KBM-7 (cell line): ENCODE data around the gene SCAMP4.

ENCODE experiments used
- DNase-seq: peaks from one replicate; pipeline ENCODE4 v3.0.0-alpha.2; 2015
- in situ Hi-C: fragments of 300-500 bp; cut with MboI; formaldehyde crosslinking; loops from 2 replicates; pipeline ENCODE4 v1.14.3; 2020; ENCODE audit warnings: low sequenced_read_pairs, low pct_unique_long_range_greater_than_20kb, mixed read lengths

SCAMP4 gene

GRCh38 chr19:1929021-1929742 is 24.0 kb downstream of the SCAMP4 start:
- in situ Hi-C loops, result no loop called here
- peak; percentile 83 for DNase-seq

DNA sequence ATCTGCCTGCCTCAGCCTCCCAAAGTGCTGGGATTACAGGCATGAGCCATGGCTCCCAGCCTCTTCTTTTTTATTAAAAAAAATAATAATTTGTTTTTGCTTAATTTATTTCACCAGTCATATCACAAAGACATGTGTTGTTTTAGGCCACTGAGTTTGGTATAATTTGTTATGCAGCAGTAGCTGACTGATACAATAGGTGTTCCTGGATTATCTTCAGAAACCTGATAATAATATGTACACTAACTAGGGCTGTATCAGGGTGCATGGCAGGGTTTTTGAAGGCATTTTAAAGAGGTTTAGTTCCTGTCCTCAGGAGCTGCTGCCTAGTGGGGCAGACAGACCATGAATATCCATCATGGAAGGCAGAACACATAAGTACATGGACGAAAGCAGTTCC is 26.2 kb downstream of the SCAMP4 start:
- in situ Hi-C loops, result no loop called here

DNA sequence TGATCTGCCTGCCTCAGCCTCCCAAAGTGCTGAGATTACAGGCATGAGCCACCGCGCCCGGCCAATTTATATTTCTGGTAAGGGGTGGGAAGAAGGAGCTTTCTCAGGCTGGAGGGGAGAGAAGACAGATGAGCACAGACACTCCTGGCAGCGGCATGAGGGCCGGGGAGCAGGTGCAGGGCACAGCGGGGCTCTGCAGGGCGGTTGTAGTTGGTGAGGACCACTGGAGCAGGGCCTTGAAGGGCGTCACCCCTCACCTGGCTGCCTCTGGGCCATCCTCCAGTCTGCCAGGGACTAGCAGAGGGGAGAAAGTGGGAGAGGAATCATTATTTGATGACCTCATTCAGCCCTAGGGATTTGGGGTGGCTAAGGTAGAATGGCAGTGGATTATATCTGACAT is 27.2 kb downstream of the SCAMP4 start:
- in situ Hi-C loops, result no loop called here

More for the DNA sequence above, 26.2 kb downstream of the SCAMP4 start:
- no peak for DNase-seq

DNA sequence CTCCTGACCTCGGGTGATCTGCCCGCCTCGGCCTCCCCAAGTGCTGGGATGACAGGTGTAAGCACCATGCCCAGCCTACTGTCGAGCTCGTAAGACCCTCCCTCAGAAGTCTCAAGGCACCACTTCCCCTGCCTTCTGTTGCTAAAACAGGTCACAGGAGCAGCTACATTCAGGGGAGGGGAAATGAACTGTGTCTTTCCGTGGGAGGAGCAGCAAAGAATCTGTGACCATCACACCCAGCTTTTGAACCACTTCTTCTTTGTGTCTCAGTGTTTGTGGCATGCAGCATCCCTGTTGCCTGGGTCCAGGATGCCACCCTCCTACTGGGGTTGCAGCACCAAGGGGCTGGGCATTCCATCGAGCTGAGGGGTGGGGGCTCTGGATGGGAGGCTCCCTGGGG is 28.0 kb downstream of the SCAMP4 start:
- in situ Hi-C loops, result no loop called here
- DNase-seq, result peak; percentile 33

More for the DNA sequence above, 27.2 kb downstream of the SCAMP4 start:
- no peak for DNase-seq

- in situ Hi-C loops, result no loop called here
- no peak for DNase-seq
Observed at GRCh38 chr19:1933942-1934341, 28.7 kb downstream of the SCAMP4 start.

GRCh38 chr19:1935484-1936208 is 30.4 kb downstream of the SCAMP4 start:
- peak; percentile 54 for DNase-seq
- in situ Hi-C loops, result no loop called here

GRCh38 chr19:1936430-1936829 is 31.2 kb downstream of the SCAMP4 start:
- in situ Hi-C loops, result no loop called here
- DNase-seq, result no peak

- in situ Hi-C loops, result no loop called here
- no peak for DNase-seq
Observed at GRCh38 chr19:1936916-1937610, 31.9 kb downstream of the SCAMP4 start.

GRCh38 chr19:1938071-1938470 is 32.9 kb downstream of the SCAMP4 start:
- in situ Hi-C loops, result no loop called here
- no peak for DNase-seq

GRCh38 chr19:1941146-1942077 is 36.2 kb downstream of the SCAMP4 start, which contains the start of gene CSNK1G2:
Gene CSNK1G2 (plus strand): TSS chr19:1941172. CDS start chr19:1969773, 28,601 bp downstream.
- DNase-seq, result no peak
- in situ Hi-C loops, result no loop called here

- in situ Hi-C loops, result no loop called here
Observed at GRCh38 chr19:1942078-1942933, 37.1 kb downstream of the SCAMP4 start.

GRCh38 chr19:1942934-1943555 is 37.8 kb downstream of the SCAMP4 start:
- peak; percentile 53 for DNase-seq
- in situ Hi-C loops, result no loop called here

More at GRCh38 chr19:1942078-1942933, 37.1 kb downstream of the SCAMP4 start:
- DNase-seq, result peak; percentile 87

DNA sequence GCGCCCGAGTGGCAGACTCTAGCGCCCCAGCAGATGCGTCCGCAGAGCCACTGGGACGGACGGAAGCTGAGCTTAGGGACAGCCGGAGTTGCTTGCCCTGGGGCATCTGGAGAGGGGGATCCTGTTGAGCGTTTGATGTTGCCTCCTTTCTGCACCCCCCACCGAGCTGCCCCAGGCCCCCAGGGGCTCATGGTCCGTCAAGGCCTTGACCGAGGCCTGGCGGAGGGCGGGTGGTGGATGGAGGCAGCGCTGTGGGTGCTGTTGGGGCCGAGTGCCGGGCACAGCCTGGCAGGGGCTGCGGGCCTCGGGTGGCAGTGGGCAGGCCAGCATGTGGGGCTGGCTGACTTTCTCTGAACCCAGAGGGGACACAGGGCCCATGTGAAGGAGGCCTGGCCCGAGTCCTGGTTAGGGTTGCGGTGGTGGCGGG is 38.5 kb downstream of the SCAMP4 start:
- in situ Hi-C loops, result no loop called here
- no peak for DNase-seq

DNA sequence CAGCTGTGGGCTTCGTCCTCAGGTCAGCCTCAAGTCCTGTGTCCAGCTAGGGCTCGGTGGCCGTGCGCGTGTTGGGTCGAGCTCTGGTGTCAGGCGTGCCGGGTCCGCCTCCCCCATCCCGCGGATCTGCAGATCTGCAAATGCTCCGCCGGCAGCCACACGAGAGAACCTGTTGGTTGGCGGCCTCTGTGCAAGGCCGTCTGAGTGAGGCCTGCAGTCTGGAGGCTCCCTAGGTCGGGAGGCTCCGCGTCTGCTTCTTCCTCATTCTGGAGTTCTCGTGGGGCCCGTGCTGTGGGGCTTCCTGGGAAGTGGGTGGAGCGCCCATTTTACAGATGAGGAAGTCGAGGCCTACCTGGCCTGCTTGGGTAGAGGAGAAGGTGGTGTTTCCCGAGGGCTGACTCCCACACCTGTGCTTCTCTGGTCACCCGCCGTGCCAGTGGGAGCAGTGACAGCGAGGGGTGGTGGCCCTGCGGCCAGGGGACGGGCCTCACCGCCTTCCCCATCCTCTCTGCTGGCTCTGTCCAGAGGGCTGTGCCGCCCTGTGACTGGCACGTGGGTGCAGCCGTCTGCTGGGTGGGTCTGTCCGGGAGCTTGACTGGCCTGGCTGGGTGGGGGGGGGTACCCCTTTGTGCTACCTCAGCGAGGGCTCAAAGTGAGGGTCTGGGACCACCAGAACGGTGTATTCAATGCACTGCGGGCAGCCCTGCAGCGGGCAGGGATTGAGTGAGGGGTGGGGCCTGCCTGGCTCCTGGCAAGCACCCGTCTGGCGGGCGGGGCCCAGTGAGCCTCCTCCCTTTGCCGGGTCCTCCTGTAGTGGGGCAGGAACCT is 39.1 kb downstream of the SCAMP4 start:
- in situ Hi-C loops, result no loop called here
- DNase-seq, result peak; percentile 52

GRCh38 chr19:1944916-1945561 is 39.8 kb downstream of the SCAMP4 start:
- in situ Hi-C loops, result no loop called here
- no peak for DNase-seq

DNA sequence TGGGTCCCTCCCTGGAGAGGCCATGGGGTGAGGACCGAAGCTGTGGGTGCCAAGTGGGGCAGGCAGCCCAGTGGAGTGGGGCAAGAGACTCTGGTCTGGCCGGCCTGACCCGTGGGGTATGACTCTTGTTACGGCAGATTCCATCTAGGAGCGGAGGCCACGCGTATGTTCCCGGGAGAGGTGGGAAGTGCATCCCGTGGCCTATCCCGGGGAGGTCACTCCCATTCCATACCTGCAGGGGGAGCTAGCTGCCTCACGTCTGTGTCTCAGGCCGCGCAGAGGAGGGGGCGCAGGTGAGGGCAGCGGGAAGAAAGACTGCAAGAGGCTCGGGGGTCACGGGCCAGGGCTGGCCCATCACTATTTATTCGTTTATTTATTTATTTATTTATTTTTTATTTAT is 40.7 kb downstream of the SCAMP4 start:
- peak; percentile 49 for DNase-seq
- in situ Hi-C loops, result no loop called here
